ENCODE measurements around the gene ITLN2.

ITLN2 gene

DNA sequence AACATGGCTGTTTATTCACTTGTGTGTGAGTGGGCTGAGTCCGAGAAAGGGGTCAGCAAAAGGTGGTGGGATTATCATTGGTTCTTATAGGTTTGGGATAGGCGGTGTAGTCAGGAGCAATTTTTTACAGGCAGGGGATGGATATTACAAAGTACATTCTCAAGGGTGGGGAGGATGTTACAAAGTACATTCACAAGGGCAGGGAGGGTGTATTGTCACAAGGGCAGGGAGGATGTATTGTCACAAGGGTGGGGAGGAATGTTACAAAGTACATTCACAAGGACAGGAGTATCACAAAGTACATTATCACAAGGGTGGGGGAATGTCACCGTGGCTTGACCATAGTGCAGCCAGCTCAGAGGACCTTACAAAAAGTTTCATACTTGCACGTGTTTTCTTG is 31.1 kb upstream of the ITLN2 start:
- Histone ChIP-seq H3K36me3 (ENCODE audit: control insufficient read depth in 5 of 5, insufficient read depth in 5 of 5, low read length in 5 of 5) (no peaks in the 10 kb centered on the region), H3K4me1 (ENCODE audit: control insufficient read depth in 5 of 5, insufficient read depth in 5 of 5, low read length in 5 of 5) (peaks cover 0 to 18% (median 16%) of the 10 kb centered on the region in 5 donors), H3K27ac (ENCODE audit: low read depth, low read length) (no peak overlapping the region), H3K4me3 (ENCODE audit: low read depth in 1 of 5, low read length in 5 of 5) (no peak overlapping the region), H3K9ac (ENCODE audit: low read length in 5 of 5) (no peak overlapping the region), H3K9me3 (ENCODE audit: control insufficient read depth in 5 of 5, low read length in 5 of 5) (no peaks in the 10 kb centered on the region), H3K27me3 (ENCODE audit: control insufficient read depth in 5 of 5, insufficient read depth in 4 of 5, low read length in 5 of 5) (peaks cover 3 to 12% (median 8%) of the 10 kb centered on the region in 5 donors)

GRCh38 chr1:160981584-160982411 is 27.2 kb upstream of the ITLN2 start:
- peak overlapping the region in 2 of 5 donors; percentile 42 to 44 for H3K4me3 ChIP-seq (ENCODE audit: low read depth in 1 of 5, low read length in 5 of 5)
- no peaks in the 10 kb centered on the region for H3K9me3 ChIP-seq (ENCODE audit: control insufficient read depth in 5 of 5, low read length in 5 of 5)

GRCh38 chr1:160979286-160979685 is 24.7 kb upstream of the ITLN2 start:
- Histone ChIP-seq H3K9me3 (ENCODE audit: control insufficient read depth in 5 of 5, low read length in 5 of 5) (no peaks in the 10 kb centered on the region), H3K4me3 (ENCODE audit: low read depth in 1 of 5, low read length in 5 of 5) (no peak overlapping the region), H3K27me3 (ENCODE audit: control insufficient read depth in 5 of 5, insufficient read depth in 4 of 5, low read length in 5 of 5) (peaks cover 3 to 12% (median 10%) of the 10 kb centered on the region in 5 donors), H3K36me3 (ENCODE audit: control insufficient read depth in 5 of 5, insufficient read depth in 5 of 5, low read length in 5 of 5) (no peaks in the 10 kb centered on the region), H3K27ac (ENCODE audit: low read depth, low read length) (no peak overlapping the region), H3K4me1 (ENCODE audit: control insufficient read depth in 5 of 5, insufficient read depth in 5 of 5, low read length in 5 of 5) (peaks cover 0 to 12% (median 11%) of the 10 kb centered on the region in 5 donors), H3K9ac (ENCODE audit: low read length in 5 of 5) (no peak overlapping the region)

More at GRCh38 chr1:160981584-160982411, 27.2 kb upstream of the ITLN2 start:
- Histone ChIP-seq H3K27ac (ENCODE audit: low read depth, low read length) (no peak overlapping the region), H3K27me3 (ENCODE audit: control insufficient read depth in 5 of 5, insufficient read depth in 4 of 5, low read length in 5 of 5) (peaks cover 3 to 12% (median 10%) of the 10 kb centered on the region in 5 donors), H3K9ac (ENCODE audit: low read length in 5 of 5) (peak overlapping the region in 1 of 5 donors; percentile 41), H3K4me1 (ENCODE audit: control insufficient read depth in 5 of 5, insufficient read depth in 5 of 5, low read length in 5 of 5) (peaks cover 0 to 12% (median 11%) of the 10 kb centered on the region in 5 donors), H3K36me3 (ENCODE audit: control insufficient read depth in 5 of 5, insufficient read depth in 5 of 5, low read length in 5 of 5) (no peaks in the 10 kb centered on the region)

DNA sequence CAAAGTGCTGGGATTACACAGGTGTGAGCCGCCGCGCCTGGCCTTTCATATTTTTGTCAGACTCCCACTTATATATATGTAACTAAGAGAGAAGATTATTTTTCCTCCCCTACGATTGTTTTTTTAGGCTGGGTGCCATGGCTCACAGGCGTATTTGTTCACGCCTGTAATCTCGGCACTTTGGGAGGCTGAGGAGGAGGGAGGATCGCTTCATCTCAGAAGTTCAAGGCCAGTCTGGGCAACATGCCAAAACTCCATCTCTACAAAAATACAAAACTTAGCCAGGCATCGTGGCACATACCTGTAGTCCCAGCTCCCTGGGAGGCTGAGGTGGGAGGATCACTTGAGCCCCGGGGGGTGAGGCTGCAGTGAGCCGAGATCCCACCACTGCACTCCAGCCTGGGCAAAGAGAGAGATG is 23.9 kb upstream of the ITLN2 start:
- Histone ChIP-seq H3K27ac (ENCODE audit: low read depth, low read length) (no peak overlapping the region), H3K4me1 (ENCODE audit: control insufficient read depth in 5 of 5, insufficient read depth in 5 of 5, low read length in 5 of 5) (peaks cover 0 to 12% (median 11%) of the 10 kb centered on the region in 5 donors), H3K9ac (ENCODE audit: low read length in 5 of 5) (no peak overlapping the region)

DNA sequence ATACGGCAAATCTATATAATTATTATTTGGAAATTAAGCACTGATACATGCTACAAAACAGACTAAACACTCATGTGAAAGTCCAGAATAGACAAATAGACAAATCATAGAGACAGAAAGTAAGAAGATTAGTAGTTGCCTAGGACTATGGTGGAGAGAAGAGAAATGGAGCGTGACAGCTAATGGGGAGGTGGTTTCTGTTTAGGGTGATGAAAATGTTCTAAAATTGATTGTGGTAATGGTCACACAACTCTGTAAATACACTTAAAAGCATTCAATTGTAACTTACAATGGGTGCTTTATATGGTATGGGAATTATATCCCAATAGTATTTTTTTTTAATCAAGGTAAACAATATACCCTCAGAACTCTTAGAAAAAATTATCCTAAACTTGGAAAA is 20.4 kb upstream of the ITLN2 start:
- no peak overlapping the region for H3K27ac ChIP-seq (ENCODE audit: low read depth, low read length)
- no peak overlapping the region for H3K4me3 ChIP-seq (ENCODE audit: low read depth in 1 of 5, low read length in 5 of 5)
- H3K4me1 ChIP-seq (ENCODE audit: control insufficient read depth in 5 of 5, insufficient read depth in 5 of 5, low read length in 5 of 5) = no peaks in the 10 kb centered on the region
- H3K9me3 ChIP-seq (ENCODE audit: control insufficient read depth in 5 of 5, low read length in 5 of 5) = no peaks in the 10 kb centered on the region
- H3K9ac ChIP-seq (ENCODE audit: low read length in 5 of 5) = no peak overlapping the region
- peaks cover 0 to 2% (median 0%) of the 10 kb centered on the region in 5 donors for H3K27me3 ChIP-seq (ENCODE audit: control insufficient read depth in 5 of 5, insufficient read depth in 4 of 5, low read length in 5 of 5)
- H3K36me3 ChIP-seq (ENCODE audit: control insufficient read depth in 5 of 5, insufficient read depth in 5 of 5, low read length in 5 of 5) = no peaks in the 10 kb centered on the region

More for the DNA sequence above, 23.9 kb upstream of the ITLN2 start:
- H3K4me3 ChIP-seq (ENCODE audit: low read depth in 1 of 5, low read length in 5 of 5) = no peak overlapping the region
- H3K9me3 ChIP-seq (ENCODE audit: control insufficient read depth in 5 of 5, low read length in 5 of 5) = no peaks in the 10 kb centered on the region
- no peaks in the 10 kb centered on the region for H3K36me3 ChIP-seq (ENCODE audit: control insufficient read depth in 5 of 5, insufficient read depth in 5 of 5, low read length in 5 of 5)
- peaks cover 3 to 12% (median 10%) of the 10 kb centered on the region in 5 donors for H3K27me3 ChIP-seq (ENCODE audit: control insufficient read depth in 5 of 5, insufficient read depth in 4 of 5, low read length in 5 of 5)

DNA sequence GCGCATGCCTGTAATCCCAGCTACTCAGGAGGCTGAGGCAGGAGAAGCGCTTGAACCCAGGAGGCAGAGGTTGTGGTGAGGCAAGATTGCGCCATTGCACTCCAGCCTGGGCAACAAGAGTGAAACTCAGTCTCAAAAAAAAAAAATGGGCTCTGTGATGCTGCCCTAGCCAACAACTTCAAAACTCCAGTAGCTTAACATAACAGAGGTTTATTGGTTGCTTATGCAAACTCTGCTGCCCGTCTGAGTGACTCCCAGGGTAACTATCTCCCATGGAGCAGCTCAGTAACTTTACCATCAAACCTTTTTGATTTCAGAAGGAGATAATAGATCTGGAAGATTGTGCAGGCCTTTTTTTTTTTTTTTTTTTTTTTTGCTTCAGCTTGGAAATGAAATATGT is 18.9 kb upstream of the ITLN2 start:
- H3K36me3 ChIP-seq (ENCODE audit: control insufficient read depth in 5 of 5, insufficient read depth in 5 of 5, low read length in 5 of 5) = no peaks in the 10 kb centered on the region
- no peaks in the 10 kb centered on the region for H3K9me3 ChIP-seq (ENCODE audit: control insufficient read depth in 5 of 5, low read length in 5 of 5)
- no peak overlapping the region for H3K9ac ChIP-seq (ENCODE audit: low read length in 5 of 5)
- no peaks in the 10 kb centered on the region for H3K4me1 ChIP-seq (ENCODE audit: control insufficient read depth in 5 of 5, insufficient read depth in 5 of 5, low read length in 5 of 5)
- no peak overlapping the region for H3K4me3 ChIP-seq (ENCODE audit: low read depth in 1 of 5, low read length in 5 of 5)
- H3K27ac ChIP-seq (ENCODE audit: low read depth, low read length) = no peak overlapping the region
- peaks cover 0 to 2% (median 0%) of the 10 kb centered on the region in 5 donors for H3K27me3 ChIP-seq (ENCODE audit: control insufficient read depth in 5 of 5, insufficient read depth in 4 of 5, low read length in 5 of 5)

DNA sequence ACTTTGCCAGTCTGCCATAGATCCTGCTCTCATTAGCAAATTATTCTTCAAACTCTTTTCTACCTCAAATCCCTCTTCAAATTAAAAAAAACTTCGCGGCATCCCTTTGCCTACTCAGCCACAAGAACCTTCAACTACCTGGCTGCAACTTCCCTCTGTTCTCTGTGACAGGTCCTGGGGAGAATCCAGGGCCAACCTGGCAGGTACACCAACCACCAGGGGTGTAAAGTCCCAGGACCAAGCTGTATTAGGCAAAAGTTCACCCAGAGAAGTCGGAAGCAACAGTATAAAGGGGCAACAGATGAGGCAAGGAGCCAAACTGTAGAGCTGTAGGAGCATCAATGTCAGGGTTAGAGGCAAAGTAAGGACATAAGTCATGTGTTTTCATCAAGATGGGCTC is 18.3 kb upstream of the ITLN2 start:
- no peak overlapping the region for H3K27ac ChIP-seq (ENCODE audit: low read depth, low read length)
- H3K4me1 ChIP-seq (ENCODE audit: control insufficient read depth in 5 of 5, insufficient read depth in 5 of 5, low read length in 5 of 5) = no peaks in the 10 kb centered on the region
- no peaks in the 10 kb centered on the region for H3K36me3 ChIP-seq (ENCODE audit: control insufficient read depth in 5 of 5, insufficient read depth in 5 of 5, low read length in 5 of 5)
- H3K9me3 ChIP-seq (ENCODE audit: control insufficient read depth in 5 of 5, low read length in 5 of 5) = no peaks in the 10 kb centered on the region
- H3K4me3 ChIP-seq (ENCODE audit: low read depth in 1 of 5, low read length in 5 of 5) = no peak overlapping the region
- no peak overlapping the region for H3K9ac ChIP-seq (ENCODE audit: low read length in 5 of 5)
- peaks cover 0 to 2% (median 0%) of the 10 kb centered on the region in 5 donors for H3K27me3 ChIP-seq (ENCODE audit: control insufficient read depth in 5 of 5, insufficient read depth in 4 of 5, low read length in 5 of 5)

DNA sequence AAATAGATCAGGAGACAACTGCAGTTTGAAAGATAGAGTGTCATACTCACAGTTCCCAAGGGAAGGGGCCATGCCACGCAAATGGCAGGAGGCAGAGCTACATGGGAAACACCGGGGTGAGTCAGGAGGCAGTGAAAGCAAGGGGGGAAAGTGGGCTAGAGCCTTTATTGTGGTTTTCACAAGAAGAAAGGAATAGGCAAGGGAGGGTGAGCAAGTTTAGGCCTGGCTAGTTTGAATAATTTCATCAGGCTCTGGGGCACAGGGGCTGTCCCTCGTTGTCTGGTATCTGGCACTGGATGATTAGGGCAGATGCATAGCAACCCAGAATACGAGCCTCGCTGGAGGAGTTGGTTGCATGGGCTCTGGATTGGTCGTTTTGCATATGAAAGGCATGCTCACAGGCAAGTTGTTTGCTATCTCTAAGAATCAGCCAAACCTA is 17.0 kb upstream of the ITLN2 start:
- H3K4me1 ChIP-seq (ENCODE audit: control insufficient read depth in 5 of 5, insufficient read depth in 5 of 5, low read length in 5 of 5) = no peaks in the 10 kb centered on the region
- no peak overlapping the region for H3K4me3 ChIP-seq (ENCODE audit: low read depth in 1 of 5, low read length in 5 of 5)
- H3K27me3 ChIP-seq (ENCODE audit: control insufficient read depth in 5 of 5, insufficient read depth in 4 of 5, low read length in 5 of 5) = peaks cover 0 to 2% (median 0%) of the 10 kb centered on the region in 5 donors
- no peaks in the 10 kb centered on the region for H3K36me3 ChIP-seq (ENCODE audit: control insufficient read depth in 5 of 5, insufficient read depth in 5 of 5, low read length in 5 of 5)
- no peaks in the 10 kb centered on the region for H3K9me3 ChIP-seq (ENCODE audit: control insufficient read depth in 5 of 5, low read length in 5 of 5)
- H3K9ac ChIP-seq (ENCODE audit: low read length in 5 of 5) = no peak overlapping the region
- H3K27ac ChIP-seq (ENCODE audit: low read depth, low read length) = no peak overlapping the region

- H3K9me3 ChIP-seq (ENCODE audit: control insufficient read depth in 5 of 5, low read length in 5 of 5) = no peaks in the 10 kb centered on the region
- H3K27ac ChIP-seq (ENCODE audit: low read depth, low read length) = no peak overlapping the region
- no peaks in the 10 kb centered on the region for H3K4me1 ChIP-seq (ENCODE audit: control insufficient read depth in 5 of 5, insufficient read depth in 5 of 5, low read length in 5 of 5)
- H3K27me3 ChIP-seq (ENCODE audit: control insufficient read depth in 5 of 5, insufficient read depth in 4 of 5, low read length in 5 of 5) = peaks cover 0 to 2% (median 0%) of the 10 kb centered on the region in 5 donors
- no peak overlapping the region for H3K4me3 ChIP-seq (ENCODE audit: low read depth in 1 of 5, low read length in 5 of 5)
- H3K36me3 ChIP-seq (ENCODE audit: control insufficient read depth in 5 of 5, insufficient read depth in 5 of 5, low read length in 5 of 5) = no peaks in the 10 kb centered on the region
- H3K9ac ChIP-seq (ENCODE audit: low read length in 5 of 5) = no peak overlapping the region
Measured at GRCh38 chr1:160963521-160963920, 8.9 kb upstream of the ITLN2 start.

- Histone ChIP-seq H3K4me1 (ENCODE audit: control insufficient read depth in 5 of 5, insufficient read depth in 5 of 5, low read length in 5 of 5) (no peaks in the 10 kb centered on the region), H3K36me3 (ENCODE audit: control insufficient read depth in 5 of 5, insufficient read depth in 5 of 5, low read length in 5 of 5) (no peaks in the 10 kb centered on the region), H3K4me3 (ENCODE audit: low read depth in 1 of 5, low read length in 5 of 5) (no peak overlapping the region), H3K9ac (ENCODE audit: low read length in 5 of 5) (no peak overlapping the region), H3K27ac (ENCODE audit: low read depth, low read length) (no peak overlapping the region), H3K27me3 (ENCODE audit: control insufficient read depth in 5 of 5, insufficient read depth in 4 of 5, low read length in 5 of 5) (peaks cover 0 to 2% (median 0%) of the 10 kb centered on the region in 5 donors), H3K9me3 (ENCODE audit: control insufficient read depth in 5 of 5, low read length in 5 of 5) (no peaks in the 10 kb centered on the region)
Measured at GRCh38 chr1:160961419-160961818, 6.8 kb upstream of the ITLN2 start.
